Measurements from ENCODE around the gene POSTN.
A peak's percentile ranks its signal among the peaks of the same experiment; 100 is the strongest.

The POSTN gene

DNA sequence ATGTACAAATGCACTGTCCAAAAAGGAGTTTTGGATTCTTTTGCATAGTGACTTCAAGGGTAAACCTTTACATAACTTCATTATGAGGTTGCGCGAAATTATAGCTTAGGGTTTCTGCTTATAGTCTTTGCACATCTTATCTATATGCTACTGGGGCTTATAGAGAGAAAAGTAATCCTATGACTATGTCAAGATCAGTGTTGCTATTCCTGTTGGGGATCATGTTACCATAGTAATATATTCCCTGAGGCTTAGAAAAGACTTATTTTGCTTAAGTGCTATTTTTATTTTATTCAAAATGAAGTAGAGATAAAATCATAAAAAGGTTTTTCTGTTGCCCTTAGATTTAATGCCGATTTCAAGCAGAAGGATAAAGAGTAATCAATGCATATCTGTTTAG, 14.7 kb upstream of the POSTN start:
- Histone ChIP-seq H3K4me2 (ENCODE audit: low read depth, low read length, poor library complexity, severe bottlenecking) (no peak overlapping the region), H3K9ac (ENCODE audit: low read length) (no peak overlapping the region)
- no peak for TF ChIP-seq EZH2phosphoT487 (conservative IDR thresholded peaks at IDR 0.05; ENCODE audit: low read length)
- TF ChIP-seq, protein P1, sequence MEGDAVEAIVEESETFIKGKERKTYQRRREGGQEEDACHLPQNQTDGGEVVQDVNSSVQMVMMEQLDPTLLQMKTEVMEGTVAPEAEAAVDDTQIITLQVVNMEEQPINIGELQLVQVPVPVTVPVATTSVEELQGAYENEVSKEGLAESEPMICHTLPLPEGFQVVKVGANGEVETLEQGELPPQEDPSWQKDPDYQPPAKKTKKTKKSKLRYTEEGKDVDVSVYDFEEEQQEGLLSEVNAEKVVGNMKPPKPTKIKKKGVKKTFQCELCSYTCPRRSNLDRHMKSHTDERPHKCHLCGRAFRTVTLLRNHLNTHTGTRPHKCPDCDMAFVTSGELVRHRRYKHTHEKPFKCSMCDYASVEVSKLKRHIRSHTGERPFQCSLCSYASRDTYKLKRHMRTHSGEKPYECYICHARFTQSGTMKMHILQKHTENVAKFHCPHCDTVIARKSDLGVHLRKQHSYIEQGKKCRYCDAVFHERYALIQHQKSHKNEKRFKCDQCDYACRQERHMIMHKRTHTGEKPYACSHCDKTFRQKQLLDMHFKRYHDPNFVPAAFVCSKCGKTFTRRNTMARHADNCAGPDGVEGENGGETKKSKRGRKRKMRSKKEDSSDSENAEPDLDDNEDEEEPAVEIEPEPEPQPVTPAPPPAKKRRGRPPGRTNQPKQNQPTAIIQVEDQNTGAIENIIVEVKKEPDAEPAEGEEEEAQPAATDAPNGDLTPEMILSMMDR (IDR thresholded peaks at IDR 0.05; ENCODE audit: insufficient read depth, low read length, poor library complexity, severe bottlenecking): no peak

DNA sequence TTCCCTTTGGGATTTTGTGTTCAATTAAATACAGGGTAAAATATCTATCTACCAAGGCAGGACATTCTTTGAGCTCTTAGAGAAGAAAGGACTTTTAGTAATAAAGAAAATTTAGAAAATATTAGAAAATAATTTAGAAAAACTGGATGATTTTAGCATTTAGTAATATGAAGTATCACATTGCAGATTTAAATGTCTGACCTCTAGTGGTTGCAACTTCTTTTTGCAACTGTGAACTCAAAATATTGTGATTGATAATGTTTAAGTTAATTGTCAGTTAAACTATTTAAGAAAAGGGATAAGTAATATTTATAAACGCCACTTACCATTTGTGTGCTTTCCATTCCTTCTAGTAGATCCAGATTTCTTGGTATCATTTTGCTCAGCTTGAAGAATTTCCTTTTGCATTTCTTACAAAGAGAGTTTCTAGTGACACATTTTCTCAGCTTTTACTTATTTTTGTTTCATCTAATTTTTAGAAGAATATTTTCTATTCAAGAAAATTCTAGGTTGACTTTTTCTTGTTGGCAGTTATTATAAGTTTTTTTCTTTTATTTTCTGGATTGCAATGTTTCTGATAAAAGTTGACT, 10.3 kb upstream of the POSTN start:
- no peaks in the 10 kb centered on the region for H4K20me1 ChIP-seq (ENCODE audit: low read depth, low read length)
- no peak overlapping the region for H2AFZ ChIP-seq (ENCODE audit: low read depth, low read length, severe bottlenecking)
- no peak overlapping the region for H3K4me3 ChIP-seq (ENCODE audit: insufficient read depth, low read length, poor library complexity, severe bottlenecking)
- no peak overlapping the region for H3K27ac ChIP-seq (ENCODE audit: low read depth, low read length)
- TF ChIP-seq, protein P1 (IDR thresholded peaks at IDR 0.05; ENCODE audit: insufficient read depth, low read length, poor library complexity, severe bottlenecking): no peak
- no peak for TF ChIP-seq EZH2phosphoT487 (conservative IDR thresholded peaks at IDR 0.05; ENCODE audit: low read length)
- H3K4me2 ChIP-seq (ENCODE audit: low read depth, low read length, poor library complexity, severe bottlenecking): no peak overlapping the region
- no peaks in the 10 kb centered on the region for H3K9me3 ChIP-seq (ENCODE audit: insufficient read depth, low read length)
- no peaks in the 10 kb centered on the region for H3F3A ChIP-seq (ENCODE audit: insufficient read depth)
- H3K9me2 ChIP-seq (replicated peaks; ENCODE audit: insufficient read depth, low read length): no peaks in the 10 kb centered on the region
- no peak overlapping the region for H3K9ac ChIP-seq (ENCODE audit: low read length)
- no peaks in the 10 kb centered on the region for H3K27me3 ChIP-seq (ENCODE audit: low read length)
- H3K79me2 ChIP-seq (ENCODE audit: insufficient read depth, low read length): no peaks in the 10 kb centered on the region
- no peaks in the 10 kb centered on the region for H3K36me3 ChIP-seq (ENCODE audit: low read length)

More for the DNA sequence above, 14.7 kb upstream of the POSTN start:
- Histone ChIP-seq H3K9me3 (ENCODE audit: insufficient read depth, low read length) (no peaks in the 10 kb centered on the region), H4K20me1 (ENCODE audit: low read depth, low read length) (no peaks in the 10 kb centered on the region), H3K79me2 (ENCODE audit: insufficient read depth, low read length) (no peaks in the 10 kb centered on the region), H2AFZ (ENCODE audit: low read depth, low read length, severe bottlenecking) (no peak overlapping the region), H3K36me3 (ENCODE audit: low read length) (no peaks in the 10 kb centered on the region), H3K27me3 (ENCODE audit: low read length) (no peaks in the 10 kb centered on the region), H3K4me3 (ENCODE audit: insufficient read depth, low read length, poor library complexity, severe bottlenecking) (no peak overlapping the region), H3K9me2 (replicated peaks; ENCODE audit: insufficient read depth, low read length) (no peaks in the 10 kb centered on the region), H3K27ac (ENCODE audit: low read depth, low read length) (no peak overlapping the region), H3F3A (ENCODE audit: insufficient read depth) (no peaks in the 10 kb centered on the region)

DNA sequence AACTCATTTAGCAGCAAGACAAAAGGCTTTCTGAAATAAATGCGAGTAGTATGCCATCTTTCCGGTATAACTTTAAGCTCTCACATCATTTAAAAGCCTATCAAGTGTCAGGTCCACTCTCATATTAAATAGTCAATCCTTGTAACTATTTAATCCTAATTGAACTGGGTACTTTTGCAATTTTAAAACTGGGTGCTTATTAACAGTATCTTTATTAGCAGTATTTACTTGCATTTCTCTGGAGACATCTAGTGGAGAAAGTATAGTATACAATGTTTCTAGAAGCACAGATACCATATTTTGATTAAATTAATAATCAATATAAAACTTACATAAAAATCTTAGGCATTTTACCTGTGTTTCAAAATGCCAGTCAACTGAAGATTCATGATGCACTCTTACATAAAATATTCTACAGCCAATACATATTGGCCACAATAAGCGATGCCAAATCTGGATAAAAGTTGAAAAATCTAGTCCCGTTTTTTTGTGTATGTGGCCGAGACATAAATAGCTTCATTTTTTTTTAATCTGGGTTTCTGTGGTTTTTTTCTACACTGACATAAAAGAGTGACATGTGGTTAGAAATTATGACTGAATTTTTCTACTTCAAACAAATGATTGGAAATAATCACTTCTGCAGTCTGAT, 4.3 kb upstream of the POSTN start:
- Histone ChIP-seq H2AFZ (ENCODE audit: low read depth, low read length, severe bottlenecking) (no peak overlapping the region), H3F3A (ENCODE audit: insufficient read depth) (no peaks in the 10 kb centered on the region), H3K36me3 (ENCODE audit: low read length) (no peaks in the 10 kb centered on the region), H3K27me3 (ENCODE audit: low read length) (no peaks in the 10 kb centered on the region), H3K9ac (ENCODE audit: low read length) (no peak overlapping the region), H3K4me3 (ENCODE audit: insufficient read depth, low read length, poor library complexity, severe bottlenecking) (no peak overlapping the region), H3K4me2 (ENCODE audit: low read depth, low read length, poor library complexity, severe bottlenecking) (no peak overlapping the region), H3K79me2 (ENCODE audit: insufficient read depth, low read length) (no peaks in the 10 kb centered on the region), H4K20me1 (ENCODE audit: low read depth, low read length) (no peaks in the 10 kb centered on the region), H3K27ac (ENCODE audit: low read depth, low read length) (no peak overlapping the region), H3K9me2 (replicated peaks; ENCODE audit: insufficient read depth, low read length) (no peaks in the 10 kb centered on the region), H3K9me3 (ENCODE audit: insufficient read depth, low read length) (no peaks in the 10 kb centered on the region)
- no peak for TF ChIP-seq EZH2phosphoT487 (conservative IDR thresholded peaks at IDR 0.05; ENCODE audit: low read length)
- TF ChIP-seq, protein P1 (IDR thresholded peaks at IDR 0.05; ENCODE audit: insufficient read depth, low read length, poor library complexity, severe bottlenecking): peak; percentile 28
